H1 (cell line): ENCODE data around the gene SSTR3. TPM values are rescaled to one million over a fixed set of nuclear protein-coding genes. Genes with fewer than 3 reads are reported as not detected.

Source experiments
- CTBP2 ChIP-seq: IDR thresholded peaks from 2 replicates; pipeline ENCODE4 v1.7.0; 2011; ENCODE audit warnings: borderline replicate concordance, mild to moderate bottlenecking, moderate library complexity, mixed read lengths, low read length; ENCODE audit not compliant: insufficient read depth, insufficient read length
- HDAC6 ChIP-seq: IDR thresholded peaks from one replicate; pipeline ENCODE4 v1.7.1; 2012; ENCODE audit warnings: low read depth, mild to moderate bottlenecking, inconsistent platforms, low read length, moderate library complexity
- KDM5A ChIP-seq: fragments of 200-600 bp; IDR thresholded peaks from 2 replicates; pipeline ENCODE4 v1.7.1; 2012; ENCODE audit warnings: mild to moderate bottlenecking, low read length, inconsistent platforms, mixed read lengths
- RFX5 ChIP-seq: IDR thresholded peaks from 2 replicates; pipeline ENCODE4 v1.6.1; 2011; ENCODE audit warnings: low read depth, low read length, improper control_type of control experiment, borderline replicate concordance
- SIRT6 ChIP-seq: IDR thresholded peaks from one replicate; pipeline ENCODE4 v1.7.1; 2012; ENCODE audit warnings: low read length, inconsistent platforms
- SIX5 ChIP-seq: IDR thresholded peaks from 2 replicates; pipeline ENCODE4 v1.6.1; 2011; ENCODE audit warnings: mild to moderate bottlenecking, low read depth, low read length
- SP2 ChIP-seq: IDR thresholded peaks from 2 replicates; pipeline ENCODE4 v1.6.1; 2012; ENCODE audit warnings: mild to moderate bottlenecking, low read length, inconsistent platforms
- TBP ChIP-seq: IDR thresholded peaks from 2 replicates; pipeline ENCODE4 v1.6.1; 2011; ENCODE audit warnings: low read depth, low read length, improper control_type of control experiment
- ZNF274 ChIP-seq: IDR thresholded peaks from 2 replicates; pipeline ENCODE4 v1.7.0; 2012; ENCODE audit warnings: low read length, borderline replicate concordance; ENCODE audit errors: extremely low read depth
- polyA plus RNA-seq, 7 experiments: library from polyadenylated mRNA; depleted of rRNA in 3 of 7; stranded (reverse) in 5 of 7; unstranded in 2 of 7; fragments of >200 nt in 5 of 7; fragments of 200-250 nt in 2 of 7; gene quantifications; 1 replicate in 5 of 7; 2 replicates in 1 of 7; 4 replicates in 1 of 7; pipeline versions ENCODE4 v1.2.1 to v1.2.3, GENCODE V29; 2011 to 2013; ENCODE audit warnings: missing spikeins in 2 of 7, mixed read lengths in 2 of 7
- total RNA-seq: library from RNA; stranded (reverse); fragmentation: NEBNext Ultra II Directional; extraction: Animal tissue kit (Norgen Biotek cat#: 25700); gene quantifications from 2 replicates; pipeline ENCODE4 v1.2.1, GENCODE V29; 2021
- TF ChIP-seq, protein P1 (sequence below): fragments of 300-600 bp; sonication (generic); IDR thresholded peaks from 2 replicates; pipeline ENCODE4 v1.7.1; 2012; ENCODE audit warnings: low read length, moderate library complexity, mild to moderate bottlenecking, inconsistent platforms; ENCODE audit not compliant: insufficient replicate concordance

SSTR3 gene
- total and polyA plus RNA-seq, 2 of the 8 experiments (the other 6 are each of a cell fraction or from before 2014, with no cell fraction given): 0.22 to 0.77 TPM

DNA sequence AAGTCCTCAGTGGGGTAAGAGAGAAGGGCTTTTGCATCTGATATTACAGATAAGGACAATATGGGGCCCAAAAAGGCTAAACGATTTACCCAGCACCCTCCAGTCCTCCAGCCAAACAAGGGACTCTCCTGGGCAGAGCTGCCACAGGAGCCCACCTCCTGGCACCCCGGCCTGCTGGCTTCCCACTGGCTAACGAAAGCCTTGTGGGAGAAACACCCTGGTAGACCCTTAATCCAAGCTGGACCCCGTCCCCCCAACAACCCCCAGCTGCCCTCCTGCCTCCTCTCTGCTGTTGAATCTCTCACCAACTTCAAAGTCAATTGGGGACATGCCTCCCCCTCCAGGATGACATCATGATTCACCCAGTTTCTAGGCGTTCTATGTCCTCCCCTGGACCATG lies 35.1 kb downstream of the SSTR3 start (continued):
- TF ChIP-seq, protein P1, sequence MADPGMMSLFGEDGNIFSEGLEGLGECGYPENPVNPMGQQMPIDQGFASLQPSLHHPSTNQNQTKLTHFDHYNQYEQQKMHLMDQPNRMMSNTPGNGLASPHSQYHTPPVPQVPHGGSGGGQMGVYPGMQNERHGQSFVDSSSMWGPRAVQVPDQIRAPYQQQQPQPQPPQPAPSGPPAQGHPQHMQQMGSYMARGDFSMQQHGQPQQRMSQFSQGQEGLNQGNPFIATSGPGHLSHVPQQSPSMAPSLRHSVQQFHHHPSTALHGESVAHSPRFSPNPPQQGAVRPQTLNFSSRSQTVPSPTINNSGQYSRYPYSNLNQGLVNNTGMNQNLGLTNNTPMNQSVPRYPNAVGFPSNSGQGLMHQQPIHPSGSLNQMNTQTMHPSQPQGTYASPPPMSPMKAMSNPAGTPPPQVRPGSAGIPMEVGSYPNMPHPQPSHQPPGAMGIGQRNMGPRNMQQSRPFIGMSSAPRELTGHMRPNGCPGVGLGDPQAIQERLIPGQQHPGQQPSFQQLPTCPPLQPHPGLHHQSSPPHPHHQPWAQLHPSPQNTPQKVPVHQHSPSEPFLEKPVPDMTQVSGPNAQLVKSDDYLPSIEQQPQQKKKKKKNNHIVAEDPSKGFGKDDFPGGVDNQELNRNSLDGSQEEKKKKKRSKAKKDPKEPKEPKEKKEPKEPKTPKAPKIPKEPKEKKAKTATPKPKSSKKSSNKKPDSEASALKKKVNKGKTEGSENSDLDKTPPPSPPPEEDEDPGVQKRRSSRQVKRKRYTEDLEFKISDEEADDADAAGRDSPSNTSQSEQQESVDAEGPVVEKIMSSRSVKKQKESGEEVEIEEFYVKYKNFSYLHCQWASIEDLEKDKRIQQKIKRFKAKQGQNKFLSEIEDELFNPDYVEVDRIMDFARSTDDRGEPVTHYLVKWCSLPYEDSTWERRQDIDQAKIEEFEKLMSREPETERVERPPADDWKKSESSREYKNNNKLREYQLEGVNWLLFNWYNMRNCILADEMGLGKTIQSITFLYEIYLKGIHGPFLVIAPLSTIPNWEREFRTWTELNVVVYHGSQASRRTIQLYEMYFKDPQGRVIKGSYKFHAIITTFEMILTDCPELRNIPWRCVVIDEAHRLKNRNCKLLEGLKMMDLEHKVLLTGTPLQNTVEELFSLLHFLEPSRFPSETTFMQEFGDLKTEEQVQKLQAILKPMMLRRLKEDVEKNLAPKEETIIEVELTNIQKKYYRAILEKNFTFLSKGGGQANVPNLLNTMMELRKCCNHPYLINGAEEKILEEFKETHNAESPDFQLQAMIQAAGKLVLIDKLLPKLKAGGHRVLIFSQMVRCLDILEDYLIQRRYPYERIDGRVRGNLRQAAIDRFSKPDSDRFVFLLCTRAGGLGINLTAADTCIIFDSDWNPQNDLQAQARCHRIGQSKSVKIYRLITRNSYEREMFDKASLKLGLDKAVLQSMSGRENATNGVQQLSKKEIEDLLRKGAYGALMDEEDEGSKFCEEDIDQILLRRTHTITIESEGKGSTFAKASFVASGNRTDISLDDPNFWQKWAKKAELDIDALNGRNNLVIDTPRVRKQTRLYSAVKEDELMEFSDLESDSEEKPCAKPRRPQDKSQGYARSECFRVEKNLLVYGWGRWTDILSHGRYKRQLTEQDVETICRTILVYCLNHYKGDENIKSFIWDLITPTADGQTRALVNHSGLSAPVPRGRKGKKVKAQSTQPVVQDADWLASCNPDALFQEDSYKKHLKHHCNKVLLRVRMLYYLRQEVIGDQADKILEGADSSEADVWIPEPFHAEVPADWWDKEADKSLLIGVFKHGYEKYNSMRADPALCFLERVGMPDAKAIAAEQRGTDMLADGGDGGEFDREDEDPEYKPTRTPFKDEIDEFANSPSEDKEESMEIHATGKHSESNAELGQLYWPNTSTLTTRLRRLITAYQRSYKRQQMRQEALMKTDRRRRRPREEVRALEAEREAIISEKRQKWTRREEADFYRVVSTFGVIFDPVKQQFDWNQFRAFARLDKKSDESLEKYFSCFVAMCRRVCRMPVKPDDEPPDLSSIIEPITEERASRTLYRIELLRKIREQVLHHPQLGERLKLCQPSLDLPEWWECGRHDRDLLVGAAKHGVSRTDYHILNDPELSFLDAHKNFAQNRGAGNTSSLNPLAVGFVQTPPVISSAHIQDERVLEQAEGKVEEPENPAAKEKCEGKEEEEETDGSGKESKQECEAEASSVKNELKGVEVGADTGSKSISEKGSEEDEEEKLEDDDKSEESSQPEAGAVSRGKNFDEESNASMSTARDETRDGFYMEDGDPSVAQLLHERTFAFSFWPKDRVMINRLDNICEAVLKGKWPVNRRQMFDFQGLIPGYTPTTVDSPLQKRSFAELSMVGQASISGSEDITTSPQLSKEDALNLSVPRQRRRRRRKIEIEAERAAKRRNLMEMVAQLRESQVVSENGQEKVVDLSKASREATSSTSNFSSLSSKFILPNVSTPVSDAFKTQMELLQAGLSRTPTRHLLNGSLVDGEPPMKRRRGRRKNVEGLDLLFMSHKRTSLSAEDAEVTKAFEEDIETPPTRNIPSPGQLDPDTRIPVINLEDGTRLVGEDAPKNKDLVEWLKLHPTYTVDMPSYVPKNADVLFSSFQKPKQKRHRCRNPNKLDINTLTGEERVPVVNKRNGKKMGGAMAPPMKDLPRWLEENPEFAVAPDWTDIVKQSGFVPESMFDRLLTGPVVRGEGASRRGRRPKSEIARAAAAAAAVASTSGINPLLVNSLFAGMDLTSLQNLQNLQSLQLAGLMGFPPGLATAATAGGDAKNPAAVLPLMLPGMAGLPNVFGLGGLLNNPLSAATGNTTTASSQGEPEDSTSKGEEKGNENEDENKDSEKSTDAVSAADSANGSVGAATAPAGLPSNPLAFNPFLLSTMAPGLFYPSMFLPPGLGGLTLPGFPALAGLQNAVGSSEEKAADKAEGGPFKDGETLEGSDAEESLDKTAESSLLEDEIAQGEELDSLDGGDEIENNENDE: no peak
- TF ChIP-seq CTBP2: no peak
- TF ChIP-seq SIX5: no peak
- no peak for TF ChIP-seq RFX5
- no peak for TF ChIP-seq ZNF274
- no peak for TF ChIP-seq HDAC6
- no peak for TF ChIP-seq SP2
- TF ChIP-seq SIRT6: no peak
- no peak for TF ChIP-seq TBP
- no peak for TF ChIP-seq KDM5A
